HepG2 (cell line): Measurements from ENCODE around the gene KDM4B. TPM values are rescaled to one million over a fixed set of nuclear protein-coding genes. Genes with fewer than 3 reads are reported as not detected.

Source experiments
- ARID2 ChIP-seq: sonication (generic); formaldehyde crosslinking; IDR thresholded peaks from 2 replicates; pipeline ENCODE4 v1.8.1; 2022; ENCODE audit warnings: mild to moderate bottlenecking, missing genetic modification reagents, borderline replicate concordance
- DNMT3B ChIP-seq: conservative IDR thresholded peaks from 2 replicates; pipeline ENCODE4 v1.6.1; 2016; ENCODE audit warnings: missing biosample characterization, control low read depth
- ELF3 ChIP-seq: IDR thresholded peaks from 2 replicates; pipeline ENCODE4 v1.6.1; 2016; ENCODE audit warnings: missing genetic modification reagents, missing compliant biosample characterization
- HDAC2 ChIP-seq: sonication (generic); formaldehyde crosslinking; IDR thresholded peaks from 2 replicates; pipeline ENCODE4 v1.4.0; 2020; ENCODE audit warnings: missing genetic modification reagents
- HNF1A ChIP-seq, 2 experiments: sonication (generic) in 1 of 2; formaldehyde crosslinking in 1 of 2; IDR thresholded peaks; 2 replicates each; pipeline versions ENCODE4 v1.4.0 to v1.6.1; 2016 to 2020; ENCODE audit warnings: borderline replicate concordance in 1 of 2, low read depth in 1 of 2, mild to moderate bottlenecking in 1 of 2, missing genetic modification reagents in 1 of 2
- IRX3 ChIP-seq: sonication (generic); formaldehyde crosslinking; IDR thresholded peaks from 2 replicates; pipeline ENCODE4 v1.8.1; 2023; ENCODE audit warnings: mild to moderate bottlenecking, low read depth, missing genetic modification reagents, borderline replicate concordance
- MLLT10 ChIP-seq: sonication (generic); formaldehyde crosslinking; IDR thresholded peaks from 2 replicates; pipeline ENCODE4 v1.4.0; 2020; ENCODE audit warnings: missing genetic modification reagents
- RAD21 ChIP-seq: fragments of 450-650 bp; formaldehyde crosslinking; IDR thresholded peaks from 2 replicates; pipeline ENCODE4 v1.5.0; 2020; ENCODE audit warnings: mild to moderate bottlenecking
- RXRA ChIP-seq: sonication (generic); formaldehyde crosslinking; IDR thresholded peaks from 2 replicates; pipeline ENCODE4 v1.5.1; 2020; ENCODE audit warnings: missing genetic modification reagents
- SCMH1 ChIP-seq: sonication (generic); formaldehyde crosslinking; IDR thresholded peaks from 2 replicates; pipeline ENCODE4 v1.9.0; 2021; ENCODE audit warnings: missing genetic modification reagents, mild to moderate bottlenecking, borderline replicate concordance
- THAP8 ChIP-seq: sonication (generic); formaldehyde crosslinking; IDR thresholded peaks from 2 replicates; pipeline ENCODE4 v1.5.1; 2020; ENCODE audit warnings: missing genetic modification reagents, mild to moderate bottlenecking, borderline replicate concordance
- ZBTB26 ChIP-seq: IDR thresholded peaks from 2 replicates; pipeline ENCODE4 v1.6.1; 2016; ENCODE audit warnings: missing compliant biosample characterization, missing genetic modification reagents, borderline replicate concordance
- ZNF20 ChIP-seq: sonication (generic); formaldehyde crosslinking; IDR thresholded peaks from 2 replicates; pipeline ENCODE4 v1.4.0; 2020; ENCODE audit warnings: mild to moderate bottlenecking, moderate library complexity, missing genetic modification reagents
- ZNF597 ChIP-seq: sonication (generic); formaldehyde crosslinking; IDR thresholded peaks from 2 replicates; pipeline ENCODE4 v1.5.0; 2020; ENCODE audit warnings: missing genetic modification reagents
- ZNF687 ChIP-seq: sonication (generic); formaldehyde crosslinking; IDR thresholded peaks from 2 replicates; pipeline ENCODE4 v1.5.1; 2020; ENCODE audit warnings: mild to moderate bottlenecking, missing genetic modification reagents, moderate library complexity
- ZNF724P ChIP-seq: sonication (generic); formaldehyde crosslinking; IDR thresholded peaks from 2 replicates; pipeline ENCODE4 v1.8.0; 2022; ENCODE audit warnings: missing genetic modification reagents, borderline replicate concordance
- polyA plus RNA-seq, 8 experiments: library from polyadenylated mRNA; depleted of rRNA in 3 of 8; stranded (reverse) in 7 of 8; unstranded in 1 of 8; fragments of >200 nt; fragmentation: Illumina TruSeq in 4 of 8; extraction: Trizol in 4 of 8; gene quantifications; 2 replicates each; pipeline versions ENCODE4 v1.2.1 to v1.2.3, GENCODE V29; 2011 to 2016; ENCODE audit warnings: low read depth in 4 of 8, missing spikeins in 1 of 8, mixed read lengths in 1 of 8; ENCODE audit not compliant: insufficient read depth in 1 of 8
- total RNA-seq, 5 experiments: library from RNA; depleted of rRNA; stranded (reverse); fragments of >200 nt; fragmentation: Illumina TruSeq; extraction: Trizol; gene quantifications; 2 replicates each; pipeline ENCODE4 v1.2.3, GENCODE V29; 2016; ENCODE audit warnings: low read depth in 1 of 5

KDM4B gene
- total and polyA plus RNA-seq, 2 of the 13 experiments (the other 11 are each of a cell fraction or from before 2014, with no cell fraction given), result 4.9 to 14.6 TPM

GRCh38 chr19:4968462-4969291 is at the start of gene KDM4B (continued):
- peak; percentile 73; the same call in 1 of the 2 replicates for TF ChIP-seq ZNF724P (CRISPR knock-in tag)
- TF ChIP-seq RXRA, result 0 out of 2 replicates have a peak, but pooled peaks have one; percentile 42
- TF ChIP-seq ARID2 (CRISPR knock-in tag), result no peak
- no peak for TF ChIP-seq MLLT10 (CRISPR knock-in tag)
- no peak for TF ChIP-seq ZBTB26
- TF ChIP-seq ELF3 (CRISPR knock-in tag), result peak; percentile 32; the same call in 1 of the 2 replicates
- no peak for TF ChIP-seq SCMH1 (CRISPR knock-in tag)
- TF ChIP-seq THAP8 (CRISPR knock-in tag), result no peak
- no peak for TF ChIP-seq ZNF20
- no peak for TF ChIP-seq DNMT3B
- peak; percentile 86 for TF ChIP-seq ZNF687 (CRISPR knock-in tag)
- TF ChIP-seq ZNF597 (CRISPR knock-in tag), result no peak
- no peak for TF ChIP-seq HNF1A (IDR thresholded peaks at IDR 0.05; ENCODE audit: low read depth)
- TF ChIP-seq HNF1A (CRISPR knock-in tag; IDR thresholded peaks at IDR 0.05; ENCODE audit: borderline replicate concordance), result peak; percentile 47; the same call in 1 of the 2 replicates
- no peak for TF ChIP-seq IRX3 (CRISPR knock-in tag)
- TF ChIP-seq RAD21, result peak; percentile 51
- peak; percentile 76; the same call in 1 of the 2 replicates for TF ChIP-seq HDAC2
